Measurements from ENCODE around the gene RTN1. TPM values are rescaled to one million over a fixed set of nuclear protein-coding genes. Genes with fewer than 3 reads are reported as not detected.

The RTN1 gene
- total RNA-seq, 2 donors from 2014 or later = not detected

DNA sequence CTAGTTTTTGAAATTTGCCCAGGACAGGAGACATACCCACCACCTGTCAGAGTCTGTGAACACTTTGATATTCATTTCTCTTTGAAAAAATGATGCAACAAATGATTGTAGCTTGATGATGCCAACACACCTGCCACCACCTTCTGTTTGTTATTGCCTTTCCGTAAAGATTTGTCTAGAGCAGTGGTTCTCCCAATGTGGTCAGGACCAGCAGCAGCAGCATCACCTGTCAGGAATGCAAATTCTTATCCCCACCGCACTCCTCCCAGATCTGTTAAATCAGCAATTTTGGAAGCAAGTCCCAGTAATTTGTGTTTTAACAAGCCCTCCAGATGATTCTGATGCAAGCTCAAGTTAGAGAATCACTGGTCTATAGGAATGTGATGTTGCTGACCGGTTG, 303.9 kb downstream of the RTN1 start:
- DNase-seq (no peak), ATAC-seq (replicated peaks in 1 of 2) (no peak)
- Mint-ChIP-seq H3K9me3 (no peaks in the 10 kb centered on the region), H3K27me3 (ENCODE audit: low read depth) (peaks cover 47% of the 10 kb centered on the region), H3K4me3 (no peak overlapping the region), H3K27ac (no peak overlapping the region), H3K4me1 (ENCODE audit: low read depth) (no peaks in the 10 kb centered on the region), H3K36me3 (ENCODE audit: insufficient read depth in 2 of 2) (no peaks in the 10 kb centered on the region)

DNA sequence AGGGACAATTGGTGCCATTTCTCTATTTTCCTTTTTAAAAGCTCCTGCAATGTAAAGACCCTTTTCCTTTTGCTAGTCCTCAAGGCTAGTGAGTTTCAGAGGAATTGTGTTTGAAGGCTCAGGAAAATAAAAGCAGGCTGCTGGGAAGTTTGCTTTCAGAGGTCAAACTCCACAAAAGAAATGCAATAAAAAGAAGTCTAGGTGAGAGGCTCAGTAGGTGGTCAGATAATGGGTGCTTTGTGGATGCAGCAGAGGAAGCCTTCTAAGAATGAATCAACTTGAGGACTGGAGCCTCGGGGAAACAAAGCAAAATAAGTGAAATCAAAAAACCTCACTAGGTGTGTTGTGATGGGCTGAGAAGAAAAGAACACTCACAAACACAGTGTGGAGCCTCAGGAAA, 304.3 kb downstream of the RTN1 start:
- DNase-seq = no peak
- no peak overlapping the region for H3K4me3 Mint-ChIP-seq
- H3K9me3 Mint-ChIP-seq = no peaks in the 10 kb centered on the region
- no peak for ATAC-seq (replicated peaks in 1 of 2)
- peaks cover 43% of the 10 kb centered on the region for H3K27me3 Mint-ChIP-seq (ENCODE audit: low read depth)
- no peaks in the 10 kb centered on the region for H3K36me3 Mint-ChIP-seq (ENCODE audit: insufficient read depth in 2 of 2)
- no peaks in the 10 kb centered on the region for H3K4me1 Mint-ChIP-seq (ENCODE audit: low read depth)
- no peak overlapping the region for H3K27ac Mint-ChIP-seq

DNA sequence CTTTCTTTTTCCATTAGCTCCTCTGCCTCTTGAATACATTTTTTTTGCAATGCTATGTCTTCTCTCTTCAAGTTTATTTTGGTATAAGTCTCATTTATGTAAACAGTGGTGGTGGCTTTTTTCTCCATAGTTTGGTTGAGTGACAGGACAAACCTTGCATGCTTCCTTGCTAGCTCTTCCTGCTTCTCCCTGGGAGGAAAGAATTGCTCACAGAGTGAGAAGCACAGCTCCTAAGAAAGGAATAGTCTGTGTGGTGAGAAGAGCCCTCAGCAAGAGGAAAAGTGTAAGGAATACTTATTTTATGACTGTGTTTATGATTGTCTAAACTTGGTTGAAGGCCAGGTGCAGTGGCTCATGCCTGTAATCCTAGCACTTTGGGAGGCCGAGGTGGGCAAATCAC, 305.5 kb downstream of the RTN1 start:
- no peak overlapping the region for H3K27ac Mint-ChIP-seq
- no peaks in the 10 kb centered on the region for H3K4me1 Mint-ChIP-seq (ENCODE audit: low read depth)
- DNase-seq (no peak), ATAC-seq (replicated peaks in 1 of 2) (no peak)
- H3K27me3 Mint-ChIP-seq (ENCODE audit: low read depth) = peaks cover 39% of the 10 kb centered on the region
- H3K36me3 Mint-ChIP-seq (ENCODE audit: insufficient read depth in 2 of 2) = no peaks in the 10 kb centered on the region
- H3K9me3 Mint-ChIP-seq = no peaks in the 10 kb centered on the region
- no peak overlapping the region for H3K4me3 Mint-ChIP-seq

DNA sequence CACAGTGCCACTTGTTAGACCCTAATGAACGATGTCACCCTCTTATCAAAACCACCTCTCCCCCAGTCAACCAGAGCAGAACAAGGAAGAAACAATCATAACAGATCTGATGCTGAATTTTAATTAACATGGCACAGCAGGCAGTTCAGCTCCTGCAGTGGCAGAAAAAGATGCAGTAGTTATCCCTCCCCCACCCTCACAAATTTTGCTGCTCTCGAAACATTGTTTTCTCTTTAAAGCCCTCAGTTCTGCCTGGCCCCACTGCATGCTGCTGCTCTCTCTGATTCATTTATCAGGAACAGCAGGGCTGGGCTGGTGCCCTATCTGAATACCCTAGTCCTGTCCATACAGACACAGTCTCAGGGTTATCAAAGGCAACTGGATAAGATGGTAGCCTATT, 306.2 kb downstream of the RTN1 start:
- Mint-ChIP-seq H3K36me3 (ENCODE audit: insufficient read depth in 2 of 2) (no peaks in the 10 kb centered on the region), H3K4me3 (no peak overlapping the region), H3K27me3 (ENCODE audit: low read depth) (peaks cover 33% of the 10 kb centered on the region), H3K27ac (no peak overlapping the region), H3K4me1 (ENCODE audit: low read depth) (no peaks in the 10 kb centered on the region), H3K9me3 (no peaks in the 10 kb centered on the region)
- DNase-seq (no peak), ATAC-seq (replicated peaks in 1 of 2) (no peak)

DNA sequence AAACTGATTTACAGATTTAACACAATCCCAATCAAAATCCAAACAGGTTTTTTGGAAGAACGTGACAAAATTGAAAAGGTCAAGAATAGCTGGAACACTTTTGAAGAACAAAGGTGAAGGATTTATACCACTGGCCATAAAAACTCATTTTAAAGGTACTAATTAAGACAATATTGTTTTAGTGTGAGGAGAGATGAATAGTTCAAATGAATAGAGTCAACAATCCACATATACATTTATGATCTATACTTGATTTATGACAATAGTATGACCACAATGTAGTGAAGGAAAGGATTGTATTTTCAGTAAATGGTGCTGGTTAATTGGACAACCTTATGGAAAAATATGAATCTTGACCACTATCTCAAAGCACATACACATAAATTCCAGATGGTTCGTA, 323.3 kb downstream of the RTN1 start:
- H3K27me3 Mint-ChIP-seq (ENCODE audit: low read depth) = peaks cover 6% of the 10 kb centered on the region
- H3K27ac Mint-ChIP-seq = no peak overlapping the region
- DNase-seq (no peak), ATAC-seq (replicated peaks in 1 of 2) (no peak)
- no peaks in the 10 kb centered on the region for H3K9me3 Mint-ChIP-seq
- H3K4me1 Mint-ChIP-seq (ENCODE audit: low read depth) = no peaks in the 10 kb centered on the region
- no peak overlapping the region for H3K4me3 Mint-ChIP-seq
- H3K36me3 Mint-ChIP-seq (ENCODE audit: insufficient read depth in 2 of 2) = no peaks in the 10 kb centered on the region

Other genes starting within 250 kb of the RTN1 start
- not detected for gene LRRC9, start 49.4 kb upstream of the RTN1 start, total RNA-seq
- gene PCNX4, start 221.1 kb upstream of the RTN1 start, total RNA-seq = 10 to 100 TPM; 36.1 to 45.4 TPM

Data from activated T-cell treated with anti-CD3 and anti-CD28 coated beads, Interleukin-2, amount 50 U/mL, for 72 hours (primary cell).